Central memory CD8-positive, alpha-beta T cell (primary cell): Measurements from ENCODE around the gene GALC.
"Not testable (repeated sequence)": the region's sequence is repeated elsewhere in the genome, so short reads cannot be mapped to it uniquely, and the experiment has no call there.

Source experiments
- ATAC-seq: fragments of 150-1000 bp; cut with Tn5 transposase; replicated peaks from 2 replicates; pipeline ENCODE4 v1.10.0; 2022; ENCODE audit warnings: mild to moderate bottlenecking, moderate FRiP score, moderate number of reproducible peaks; ENCODE audit not compliant: poor library complexity, severe bottlenecking; ENCODE audit errors: extremely low read depth
- DNase-seq, 2 donors: peaks; one replicate each; pipeline ENCODE4 v3.0.0; 2021; ENCODE audit warnings: low spot score in 2 of 2
- H3K27ac Mint-ChIP-seq: one replicate; pipeline ENCODE4 v1.8.0; 2022; ENCODE audit warnings: low read depth, mild to moderate bottlenecking, moderate library complexity, mixed read lengths
- H3K27me3 Mint-ChIP-seq: one replicate; pipeline ENCODE4 v1.8.0; 2022; ENCODE audit warnings: mixed read lengths
- H3K36me3 Mint-ChIP-seq: one replicate; pipeline ENCODE4 v1.8.0; 2022; ENCODE audit warnings: mild to moderate bottlenecking, moderate library complexity, mixed read lengths; ENCODE audit not compliant: insufficient read depth
- H3K4me1 Mint-ChIP-seq: one replicate; pipeline ENCODE4 v1.8.0; 2022; ENCODE audit warnings: mixed read lengths
- H3K4me3 Mint-ChIP-seq: one replicate; pipeline ENCODE4 v1.8.0; 2022; ENCODE audit warnings: mild to moderate bottlenecking, moderate library complexity, mixed read lengths
- H3K9me3 Mint-ChIP-seq: one replicate; pipeline ENCODE4 v1.8.0; 2022; ENCODE audit warnings: mixed read lengths

GALC gene

DNA sequence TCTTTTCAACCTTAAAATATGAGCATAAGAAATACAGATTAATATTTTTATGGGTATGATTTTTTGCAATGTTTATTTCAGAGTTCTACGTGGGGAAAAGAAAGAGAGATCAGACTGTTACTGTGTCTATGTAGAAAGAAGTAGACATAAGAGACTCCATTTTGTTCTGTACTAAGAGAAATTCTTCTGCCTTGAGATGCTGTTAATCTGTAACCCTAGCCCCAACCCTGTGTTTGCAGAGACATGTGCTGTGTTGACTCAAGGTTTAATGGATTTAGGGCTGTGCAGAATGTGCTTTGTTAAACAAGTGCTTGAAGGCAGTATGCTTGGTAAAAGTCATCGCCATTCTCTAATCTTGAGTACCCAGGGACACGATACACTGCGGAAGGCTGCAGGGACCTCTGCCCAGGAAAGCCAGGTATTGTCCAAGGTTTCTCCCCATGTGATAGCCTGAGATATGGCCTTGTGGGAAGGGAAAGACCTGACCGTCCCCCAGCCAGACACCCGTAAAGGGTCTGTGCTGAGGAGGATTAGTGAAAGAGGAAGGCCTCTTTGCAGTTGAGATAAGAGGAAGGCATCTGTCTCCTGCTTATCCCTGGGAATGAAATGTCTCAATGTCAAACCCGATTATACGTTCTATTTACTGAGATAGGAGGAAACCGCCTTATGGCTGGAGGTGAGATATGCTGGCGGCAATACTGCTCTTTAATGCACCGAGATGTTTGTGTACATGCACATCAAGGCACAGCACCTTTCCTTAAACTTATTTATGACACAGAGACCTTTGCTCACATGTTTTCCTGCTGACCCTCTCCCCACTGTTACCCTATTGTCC is 31.5 kb upstream of the GALC start:
- not testable (repeated sequence) for ATAC-seq, H3K36me3 Mint-ChIP-seq, DNase-seq, H3K27me3 Mint-ChIP-seq, H3K4me3 Mint-ChIP-seq, H3K9me3 Mint-ChIP-seq
- Mint-ChIP-seq H3K27ac (peak overlapping the region; percentile 65), H3K4me1 (peaks cover 66% of the 10 kb centered on the region)

DNA sequence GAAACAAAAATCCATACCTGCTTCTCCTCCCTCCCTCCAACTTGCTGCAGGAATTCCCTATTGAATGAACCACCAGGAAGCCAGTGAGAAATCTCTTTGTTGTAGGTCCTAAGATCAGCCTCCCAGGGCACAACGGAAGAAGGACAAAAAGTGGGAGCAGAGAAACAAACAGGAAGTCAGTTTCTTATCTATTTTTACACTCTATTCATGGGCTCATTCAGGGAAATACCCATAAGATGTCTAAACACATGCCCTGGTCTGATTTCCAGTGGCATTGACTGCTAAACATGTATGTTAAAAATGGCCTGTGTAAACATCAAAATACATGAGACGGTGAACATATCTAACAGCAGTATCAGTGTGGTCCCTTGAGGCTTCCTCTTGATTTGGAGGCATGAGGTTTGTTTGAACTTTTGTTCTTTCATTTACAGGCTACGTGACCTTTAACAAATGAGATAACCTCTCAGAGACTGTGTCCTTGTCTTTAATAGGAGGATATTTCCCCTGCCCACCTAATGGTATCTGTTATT is 30.7 kb upstream of the GALC start:
- DNase-seq: no peak
- H3K36me3 Mint-ChIP-seq: no peaks in the 10 kb centered on the region
- no peaks in the 10 kb centered on the region for H3K9me3 Mint-ChIP-seq
- H3K4me3 Mint-ChIP-seq: no peak overlapping the region
- ATAC-seq: peak; percentile 68
- peaks cover 62% of the 10 kb centered on the region for H3K4me1 Mint-ChIP-seq
- H3K27me3 Mint-ChIP-seq: no peaks in the 10 kb centered on the region
- peak overlapping the region; percentile 65 for H3K27ac Mint-ChIP-seq

DNA sequence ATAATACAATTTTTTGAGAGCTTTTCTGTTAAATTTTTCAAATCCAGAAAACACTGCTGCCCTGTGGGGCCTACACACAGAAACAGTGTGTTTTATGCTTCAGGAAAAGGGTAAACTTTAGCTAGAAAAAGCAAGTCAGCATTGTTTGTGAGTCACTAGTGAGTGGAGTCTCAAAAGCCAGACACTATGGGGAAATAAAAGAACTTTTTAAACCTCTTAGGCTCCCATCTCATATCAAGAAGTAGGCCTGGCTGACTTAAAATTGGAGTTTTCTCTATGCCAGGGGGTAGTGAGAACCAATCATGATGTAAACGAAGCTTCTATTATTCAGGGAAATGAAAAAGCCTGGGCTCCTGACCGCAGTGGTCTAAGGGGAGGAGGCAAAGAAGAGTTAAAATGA is 24.6 kb upstream of the GALC start:
- Mint-ChIP-seq H3K27ac (no peak overlapping the region), H3K4me1 (peaks cover 53% of the 10 kb centered on the region), H3K9me3 (no peaks in the 10 kb centered on the region), H3K4me3 (no peak overlapping the region), H3K27me3 (no peaks in the 10 kb centered on the region), H3K36me3 (peaks cover 14% of the 10 kb centered on the region)
- ATAC-seq (no peak), DNase-seq (no peak)

DNA sequence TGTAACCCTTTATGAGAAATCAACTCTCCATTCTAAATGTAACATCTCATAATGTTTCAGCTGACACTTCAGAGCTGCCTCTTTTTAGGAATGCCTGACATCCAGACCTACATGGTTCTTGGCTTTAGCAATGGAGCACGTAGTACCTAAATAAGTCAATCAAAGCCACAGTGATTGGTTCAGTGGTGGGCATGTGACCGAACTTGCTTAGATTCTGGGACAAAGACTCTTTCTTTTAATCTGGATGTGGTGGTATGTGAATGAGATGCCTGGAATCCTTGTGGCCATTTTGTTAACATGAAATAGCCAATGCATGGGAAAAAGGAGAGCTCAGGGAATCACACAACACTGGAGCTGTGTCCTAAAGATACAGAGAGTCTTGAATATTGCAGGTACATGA is 23.8 kb upstream of the GALC start:
- no peak overlapping the region for H3K4me3 Mint-ChIP-seq
- peaks cover 60% of the 10 kb centered on the region for H3K4me1 Mint-ChIP-seq
- H3K36me3 Mint-ChIP-seq: peaks cover 18% of the 10 kb centered on the region
- ATAC-seq (no peak), DNase-seq (no peak)
- H3K27me3 Mint-ChIP-seq: no peaks in the 10 kb centered on the region
- no peaks in the 10 kb centered on the region for H3K9me3 Mint-ChIP-seq
- no peak overlapping the region for H3K27ac Mint-ChIP-seq

DNA sequence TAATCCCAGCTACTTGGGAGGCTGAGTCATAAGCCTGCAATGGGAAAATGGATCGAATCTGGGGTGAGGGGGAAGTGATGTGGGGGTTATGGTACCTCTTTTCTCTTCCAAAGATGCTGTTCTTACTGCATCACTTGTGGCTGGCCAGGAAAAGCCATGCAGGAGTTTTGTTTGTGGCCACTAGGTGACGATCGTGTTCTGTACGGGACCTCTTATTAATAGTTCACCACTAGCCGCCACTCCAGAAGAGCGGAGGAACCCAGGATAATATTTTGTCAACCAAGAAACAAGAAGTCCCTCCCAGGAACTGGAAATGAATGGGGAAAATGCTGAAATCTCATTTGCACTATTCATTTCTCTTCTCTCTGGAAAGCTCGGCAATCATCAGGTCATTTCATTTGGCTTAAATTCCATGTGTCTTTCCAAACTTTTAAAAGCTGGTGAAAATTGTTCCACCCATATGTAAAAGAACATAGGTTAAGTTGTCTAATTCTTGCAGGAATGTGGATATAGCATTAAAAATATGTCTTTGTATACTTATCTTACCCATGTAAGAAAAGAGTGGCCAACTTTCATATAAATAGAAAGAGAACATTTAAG is 20.9 kb upstream of the GALC start:
- peaks cover 68% of the 10 kb centered on the region for H3K4me1 Mint-ChIP-seq
- H3K4me3 Mint-ChIP-seq: peak overlapping the region; percentile 7
- H3K36me3 Mint-ChIP-seq: peaks cover 31% of the 10 kb centered on the region
- no peaks in the 10 kb centered on the region for H3K27me3 Mint-ChIP-seq
- ATAC-seq (no peak), DNase-seq (no peak)
- peak overlapping the region; percentile 57 for H3K27ac Mint-ChIP-seq
- H3K9me3 Mint-ChIP-seq: no peaks in the 10 kb centered on the region

DNA sequence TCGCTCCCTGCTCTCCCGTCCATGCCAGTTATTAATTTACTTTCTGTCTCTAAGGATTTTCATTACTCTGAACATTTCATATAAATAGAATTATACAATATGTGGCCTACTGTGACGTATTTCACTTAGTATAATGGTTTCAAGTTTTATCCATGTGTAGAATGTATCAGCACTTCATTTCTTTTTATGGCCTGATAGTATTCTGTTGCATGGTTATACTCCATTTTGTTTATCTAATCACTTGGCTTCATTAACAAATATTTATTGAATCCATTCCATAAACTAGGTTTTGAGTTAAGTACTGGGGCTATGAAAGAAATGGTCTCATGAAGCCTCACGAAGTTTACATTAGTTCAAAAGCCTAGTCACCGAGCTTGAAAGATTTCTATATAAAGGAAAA is 19.5 kb upstream of the GALC start:
- Mint-ChIP-seq H3K4me1 (peaks cover 69% of the 10 kb centered on the region), H3K9me3 (no peaks in the 10 kb centered on the region), H3K27ac (peak overlapping the region; percentile 67), H3K27me3 (no peaks in the 10 kb centered on the region), H3K4me3 (no peak overlapping the region), H3K36me3 (peaks cover 32% of the 10 kb centered on the region)
- ATAC-seq (no peak), DNase-seq (no peak)

DNA sequence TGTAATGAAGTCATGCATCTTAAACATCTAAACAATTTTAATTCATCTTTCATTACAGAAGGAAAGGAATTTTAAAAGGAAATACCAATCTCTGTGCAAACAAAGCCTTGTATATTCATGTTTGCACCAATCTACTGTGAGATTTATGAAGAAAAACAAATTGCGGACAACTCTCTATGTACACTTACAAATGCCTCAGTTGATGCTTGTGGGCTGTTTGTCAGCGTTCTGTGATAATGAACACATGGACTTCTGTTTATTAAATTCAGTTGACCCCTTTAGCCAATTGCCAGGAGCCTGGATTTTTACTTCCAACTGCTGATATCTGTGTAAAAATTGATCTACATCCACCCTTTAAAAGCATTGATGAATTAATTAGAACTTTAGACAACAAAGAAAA is 17.3 kb upstream of the GALC start:
- peaks cover 34% of the 10 kb centered on the region for H3K36me3 Mint-ChIP-seq

DNA sequence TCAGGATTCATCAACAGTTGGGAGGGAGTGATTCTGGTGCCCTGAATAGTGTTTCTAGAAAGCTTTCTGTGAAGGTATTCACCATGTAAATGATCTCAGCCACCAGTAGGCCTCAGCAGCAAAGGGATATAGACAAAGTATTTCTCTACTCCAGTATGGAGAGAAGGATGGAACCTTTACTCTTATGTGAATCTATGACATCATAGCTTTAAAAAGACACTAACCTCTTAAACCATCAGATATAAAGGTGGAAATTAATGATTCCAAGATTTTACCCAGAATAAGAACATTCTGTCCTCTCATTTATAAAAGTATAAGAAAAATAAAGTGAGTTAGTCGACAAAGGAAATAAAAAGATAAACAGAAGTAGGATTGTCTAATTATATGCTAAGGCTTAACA is 16.5 kb upstream of the GALC start:
- Mint-ChIP-seq H3K27me3 (no peaks in the 10 kb centered on the region), H3K9me3 (no peaks in the 10 kb centered on the region), H3K4me1 (peaks cover 76% of the 10 kb centered on the region), H3K4me3 (peak overlapping the region; percentile 92), H3K27ac (peak overlapping the region; percentile 86), H3K36me3 (peaks cover 34% of the 10 kb centered on the region)
- DNase-seq: no peak
- no peak for ATAC-seq

More for the DNA sequence above, 17.3 kb upstream of the GALC start:
- Mint-ChIP-seq H3K27ac (peak overlapping the region; percentile 70), H3K4me3 (peak overlapping the region; percentile 25), H3K27me3 (no peaks in the 10 kb centered on the region), H3K9me3 (no peaks in the 10 kb centered on the region), H3K4me1 (peaks cover 68% of the 10 kb centered on the region)
- ATAC-seq (no peak), DNase-seq (no peak)

DNA sequence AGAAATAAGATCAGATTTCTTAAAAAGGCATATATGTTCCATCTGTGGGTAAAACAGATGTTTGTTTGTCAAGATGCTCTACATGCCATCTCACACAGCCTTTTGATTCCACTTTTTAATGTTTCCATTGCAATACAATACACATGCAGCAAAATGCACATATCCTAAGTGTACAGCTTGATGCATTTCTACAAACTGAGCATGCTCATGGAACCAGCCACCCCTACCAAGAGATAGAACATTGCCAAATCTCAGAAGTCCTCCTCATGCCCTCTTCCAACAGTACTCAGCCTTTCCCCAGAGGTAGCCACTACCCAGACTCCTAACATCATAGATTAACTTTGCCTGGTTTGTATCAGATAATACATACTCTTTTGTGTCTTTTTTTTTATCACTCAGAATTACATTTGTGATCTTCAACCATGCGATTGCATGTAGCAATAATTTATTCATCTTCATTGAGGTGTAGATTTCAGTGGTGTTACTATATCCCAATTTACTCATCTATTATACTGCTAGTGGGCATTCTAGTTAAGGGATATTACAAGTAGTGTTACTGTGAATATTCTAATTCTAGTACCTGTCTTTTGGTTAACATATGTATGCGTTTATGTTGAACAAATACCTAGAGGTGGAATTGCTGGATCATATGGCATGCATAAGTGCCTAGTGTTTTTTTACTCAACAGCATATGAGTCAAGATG is 15.2 kb upstream of the GALC start:
- Mint-ChIP-seq H3K27me3 (no peaks in the 10 kb centered on the region), H3K27ac (peak overlapping the region; percentile 86), H3K9me3 (no peaks in the 10 kb centered on the region), H3K4me3 (peak overlapping the region; percentile 92), H3K4me1 (peaks cover 71% of the 10 kb centered on the region), H3K36me3 (peaks cover 29% of the 10 kb centered on the region)
- ATAC-seq (no peak), DNase-seq (no peak)

DNA sequence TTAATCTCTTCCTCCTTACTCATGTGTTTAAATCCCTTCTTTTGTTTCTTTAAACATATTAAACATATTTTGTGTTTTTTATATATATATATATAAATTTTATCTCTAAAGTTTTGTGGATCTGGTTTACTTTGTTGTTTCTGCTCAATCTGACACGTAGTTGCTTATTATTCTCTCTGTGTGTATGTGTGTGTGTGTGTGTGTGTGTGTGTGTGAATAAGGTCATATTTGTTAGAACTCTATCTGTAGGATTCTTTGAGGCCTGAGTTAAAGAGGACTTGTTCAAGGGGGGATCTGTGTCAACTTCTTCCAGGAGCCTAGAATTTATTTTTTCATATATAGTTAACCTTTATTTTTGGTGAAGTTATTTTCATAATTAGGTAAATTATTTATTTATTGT is 14.6 kb upstream of the GALC start:
- Mint-ChIP-seq H3K27me3 (no peaks in the 10 kb centered on the region), H3K4me3 (peak overlapping the region; percentile 92), H3K4me1 (peaks cover 71% of the 10 kb centered on the region), H3K36me3 (peaks cover 29% of the 10 kb centered on the region), H3K27ac (peak overlapping the region; percentile 86), H3K9me3 (no peaks in the 10 kb centered on the region)
- DNase-seq (no peak), ATAC-seq (no peak)

DNA sequence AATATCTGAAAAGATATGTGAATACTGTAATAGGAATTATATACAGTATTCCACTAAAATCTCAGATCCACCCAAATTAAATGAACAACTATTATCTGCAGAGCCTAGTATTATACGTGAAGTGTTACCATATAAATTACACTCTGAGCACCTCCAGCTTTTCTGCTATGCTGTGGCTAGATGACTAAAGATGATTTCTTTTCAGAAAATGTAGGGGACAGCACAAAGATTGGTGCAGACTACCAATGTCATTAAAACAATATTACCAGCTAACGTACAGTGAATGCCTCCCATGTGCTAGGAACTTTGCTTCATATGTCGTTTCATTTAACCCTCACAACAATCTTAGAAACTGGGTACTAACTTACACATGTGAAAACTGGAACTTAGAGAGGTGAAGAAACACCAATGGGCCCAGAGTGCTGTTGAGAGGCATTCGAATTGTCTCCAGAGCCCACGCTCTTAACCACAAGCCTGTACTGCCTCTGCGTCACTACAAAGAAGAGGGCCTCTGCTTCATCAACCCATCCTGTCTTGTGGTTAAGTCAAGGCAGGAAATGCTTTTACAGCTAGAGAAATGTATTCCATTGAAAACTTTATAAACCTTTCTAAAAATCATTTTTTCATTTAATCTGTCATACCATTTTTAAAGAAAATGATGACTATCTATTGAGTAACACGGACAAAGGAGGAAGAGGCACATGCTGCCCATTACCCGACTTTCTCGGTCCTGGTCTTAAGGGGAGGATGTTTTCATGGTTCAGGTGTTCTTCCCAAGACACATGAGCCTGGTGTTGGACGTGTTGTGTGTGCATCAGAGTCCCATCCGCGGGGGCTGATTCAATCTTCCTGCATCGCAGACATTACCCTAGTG is 13.2 kb upstream of the GALC start:
- peaks cover 19% of the 10 kb centered on the region for H3K36me3 Mint-ChIP-seq
- DNase-seq: peak; percentile 33 to 66

DNA sequence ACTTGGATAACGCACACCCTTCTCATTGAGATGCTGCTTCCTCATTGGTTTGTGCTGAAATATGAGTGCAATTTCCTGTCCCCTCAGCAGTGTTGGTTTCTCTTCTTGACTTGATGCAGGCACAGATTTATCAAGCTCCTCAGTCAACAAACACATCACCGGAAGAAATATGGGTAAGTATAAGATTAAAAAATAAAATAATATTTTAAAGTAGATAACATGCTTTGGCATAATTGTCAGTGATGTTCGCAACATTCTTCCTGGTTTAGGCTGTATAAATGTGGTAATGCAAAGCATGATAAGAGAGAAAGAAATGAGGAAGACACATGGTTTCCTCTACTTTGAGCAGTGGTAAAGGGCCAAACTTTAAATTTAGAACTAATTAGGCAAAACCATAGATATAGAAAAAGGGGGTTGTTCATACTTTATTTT is 12.1 kb upstream of the GALC start, which contains the start of gene GPR65:
Gene GPR65 (plus strand): TSS at position 86 of the 432 bp plus-strand sequence. CDS start 5,713 bp downstream, outside the sequence.
- ATAC-seq (peak; percentile 54), DNase-seq (peak in 1 of 2 donors; percentile 50)
- Mint-ChIP-seq H3K27me3 (no peaks in the 10 kb centered on the region), H3K4me3 (peak within 1 kb of the TSS; percentile 92), H3K27ac (peak within 1 kb of the TSS; percentile 86), H3K9me3 (no peaks in the 10 kb centered on the region), H3K4me1 (peaks cover 51% of the 10 kb centered on the region), H3K36me3 (peaks cover 14% of the 10 kb centered on the region)

More for the DNA sequence above, 13.2 kb upstream of the GALC start:
- Mint-ChIP-seq H3K27me3 (no peaks in the 10 kb centered on the region), H3K27ac (peak overlapping the region; percentile 86), H3K4me3 (peak overlapping the region; percentile 92), H3K4me1 (peaks cover 63% of the 10 kb centered on the region), H3K9me3 (no peaks in the 10 kb centered on the region)
- peak; percentile 96 for ATAC-seq
